ENCODE results near the gene CCNT2.

- TF ChIP-seq CTCF (IDR thresholded peaks at IDR 0.05) (no peak), POLR2AphosphoS5 (IDR thresholded peaks at IDR 0.05; ENCODE audit: low read depth, low read length) (no peak), REST (IDR thresholded peaks at IDR 0.05; ENCODE audit: insufficient read depth in 1 of 2, low read depth in 2 of 2, low read length in 1 of 2) (no peak)
Observed at GRCh38 chr2:134917360-134917865, 1.2 kb upstream of the CCNT2 start.
